Fibroblast of skin of back (primary cell): ENCODE data around the gene LMBRD1.
"Not testable (repeated sequence)": the region's sequence is repeated elsewhere in the genome, so short reads cannot be mapped to it uniquely, and the experiment has no call there.

Source experiments
- DNase-seq: peaks from one replicate; pipeline ENCODE4 v3.0.0-alpha.2; 2013

The LMBRD1 gene

DNA sequence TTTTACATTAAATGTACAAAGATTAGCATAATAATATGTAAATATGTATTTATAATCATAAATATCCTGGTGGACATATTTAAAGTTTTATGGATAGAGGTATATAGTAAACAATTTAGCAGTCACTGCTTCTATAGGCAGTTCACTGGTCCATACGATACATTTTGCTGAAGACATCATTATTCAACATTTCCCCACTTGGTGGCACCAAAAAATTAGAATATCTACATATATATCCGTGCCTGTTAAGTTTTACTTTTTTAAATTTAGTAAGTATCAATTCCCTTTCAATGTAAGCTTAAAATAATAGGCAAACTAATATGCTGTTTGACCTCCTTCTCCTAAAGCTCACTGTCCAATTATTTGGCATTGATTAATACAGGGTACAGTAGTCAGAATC, 64.2 kb downstream of the LMBRD1 start:
- peak; percentile 20 for DNase-seq

DNA sequence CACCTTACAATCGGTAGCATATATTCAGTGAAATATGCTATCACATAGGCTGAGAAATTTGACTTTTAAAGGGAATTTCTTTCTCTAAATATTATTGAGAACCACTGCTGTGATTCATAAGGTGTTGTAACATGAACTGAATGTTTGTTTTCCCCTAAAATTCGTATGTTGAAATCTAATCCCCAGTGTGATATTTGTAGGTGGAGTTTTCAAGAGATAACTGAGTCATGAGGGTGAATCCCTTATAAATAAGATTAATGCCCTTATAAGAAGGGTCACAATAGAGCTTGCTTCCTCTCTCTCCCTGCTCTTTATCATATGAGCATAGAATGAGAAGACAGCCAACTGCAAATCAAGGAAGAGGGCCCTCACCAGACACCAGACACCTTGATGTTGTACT, 64.8 kb downstream of the LMBRD1 start:
- no peak for DNase-seq

DNA sequence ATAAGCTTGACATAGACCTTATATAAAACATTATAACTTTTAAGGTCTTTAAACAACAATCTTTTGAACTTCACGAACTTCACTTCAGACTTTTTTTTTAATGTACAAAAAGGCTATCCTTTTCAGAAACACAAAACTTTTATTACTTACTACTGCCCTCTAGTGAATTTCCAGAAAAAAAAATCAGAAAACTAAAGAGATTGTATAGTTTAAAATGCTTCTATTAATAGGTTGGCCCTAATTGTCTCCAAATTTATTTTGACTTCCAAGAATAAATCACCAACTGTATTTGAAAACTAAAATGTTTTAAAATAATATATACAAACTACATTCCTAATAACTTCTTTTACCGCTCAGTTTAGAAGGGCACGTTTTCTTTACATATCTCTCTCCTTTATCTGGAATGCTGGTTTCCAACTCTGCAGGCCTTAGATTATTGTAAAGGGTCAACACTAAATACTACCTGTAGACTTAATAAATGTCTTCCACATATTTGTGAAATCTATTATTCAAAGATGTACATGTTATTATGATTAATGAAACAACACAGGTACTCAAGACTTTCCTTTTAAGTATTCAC, 66.8 kb downstream of the LMBRD1 start:
- peak; percentile 16 for DNase-seq

DNA sequence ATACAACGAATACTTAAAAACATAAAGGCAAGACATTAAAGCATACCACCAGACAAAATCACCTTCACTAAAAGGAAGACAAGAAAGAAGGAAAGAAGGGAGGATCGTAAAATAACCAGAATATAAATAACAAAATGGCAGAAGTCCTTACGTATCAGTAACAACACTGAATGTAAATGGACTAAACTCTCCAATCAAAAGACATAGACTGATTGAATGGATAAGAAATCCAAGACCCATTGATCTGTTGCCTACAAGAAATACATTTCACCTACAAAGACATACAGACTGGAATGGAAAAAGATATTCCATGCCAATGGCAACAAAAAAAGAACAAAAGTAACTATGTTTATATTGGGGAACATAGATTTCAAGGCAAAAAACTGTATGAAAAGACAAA, 74.1 kb downstream of the LMBRD1 start:
- no peak for DNase-seq

DNA sequence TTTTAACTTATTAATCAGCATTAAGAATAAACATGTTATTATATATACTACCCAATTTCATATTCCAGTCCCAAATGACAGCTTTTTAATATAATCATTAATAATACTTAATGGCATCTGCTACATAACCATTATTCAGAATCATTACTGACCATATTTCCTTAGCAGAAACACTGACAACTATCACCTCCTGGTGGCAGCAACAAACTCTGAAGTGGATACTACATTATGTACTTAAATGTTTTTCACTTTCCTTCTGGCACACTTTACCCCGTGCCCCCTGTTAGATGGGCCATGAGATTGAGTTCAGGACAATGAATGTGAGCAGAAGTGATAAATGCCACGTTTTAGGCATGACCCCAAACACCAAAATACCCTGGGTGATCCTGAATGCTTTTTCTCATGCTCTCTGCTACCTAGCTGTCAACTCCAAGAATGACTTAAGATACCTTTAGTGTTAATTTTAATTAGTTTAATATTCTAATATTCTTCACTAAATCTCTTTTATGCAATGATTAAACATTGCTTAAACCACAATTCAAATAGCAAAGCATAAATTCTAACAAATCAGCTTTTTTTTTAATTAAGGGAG, 77.1 kb downstream of the LMBRD1 start:
- DNase-seq, result peak; percentile 48

DNA sequence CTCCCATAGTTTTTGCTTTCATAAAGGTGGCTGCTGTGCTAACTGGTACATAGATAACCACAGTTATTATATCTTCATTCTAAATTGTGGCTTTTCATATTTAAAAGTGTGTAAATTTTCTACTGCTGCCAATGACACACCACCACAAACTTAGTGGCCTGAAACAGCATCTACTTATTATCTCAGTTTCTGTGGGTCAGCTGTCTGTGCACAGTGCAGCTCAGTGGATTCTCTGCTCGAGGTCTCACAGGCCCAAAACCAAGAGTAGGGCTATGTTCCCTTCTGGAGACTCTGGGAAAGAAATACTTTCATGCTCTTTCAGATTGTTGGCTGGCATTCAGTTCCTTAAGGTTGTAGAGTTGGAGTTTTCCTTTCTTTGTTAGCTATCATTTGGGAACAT, 90.1 kb downstream of the LMBRD1 start:
- no peak for DNase-seq

DNA sequence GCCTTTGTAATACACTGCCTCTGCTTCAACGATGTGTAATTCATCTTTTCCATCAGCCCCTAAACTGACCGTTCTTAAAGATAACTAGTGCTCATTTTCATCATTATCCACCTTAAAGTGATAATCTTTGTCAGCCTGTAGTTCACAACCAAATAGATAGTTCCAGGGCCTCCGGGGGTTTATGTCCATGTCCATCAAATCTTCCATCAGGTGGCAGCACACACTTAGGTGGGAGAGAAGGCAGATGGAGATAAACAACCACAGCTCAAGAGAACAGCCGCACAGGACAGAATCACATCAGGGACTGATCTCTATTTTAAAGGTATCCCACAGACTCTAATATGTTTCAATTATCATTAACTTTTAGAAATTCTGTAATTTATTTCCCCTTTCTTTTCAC, 90.9 kb downstream of the LMBRD1 start:
- DNase-seq, result no peak

DNA sequence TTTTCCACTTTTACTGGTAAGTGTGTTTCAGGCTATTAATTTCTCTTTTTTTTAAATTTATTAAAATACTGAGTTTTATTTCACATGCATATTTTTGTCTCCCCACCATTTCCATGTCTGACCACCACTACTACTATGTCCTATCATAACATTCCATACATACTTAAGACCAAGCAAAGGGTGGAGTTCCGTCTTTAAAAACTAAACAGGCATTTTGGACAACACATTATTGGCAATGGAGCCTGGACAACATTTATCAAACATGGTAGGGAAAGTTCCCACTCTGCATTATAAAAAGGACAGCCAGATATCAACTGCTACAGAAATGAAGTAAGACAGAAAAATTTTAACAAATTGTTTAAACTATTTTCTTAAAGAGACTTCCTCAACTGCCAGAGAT, 91.9 kb downstream of the LMBRD1 start:
- DNase-seq, result peak; percentile 83

DNA sequence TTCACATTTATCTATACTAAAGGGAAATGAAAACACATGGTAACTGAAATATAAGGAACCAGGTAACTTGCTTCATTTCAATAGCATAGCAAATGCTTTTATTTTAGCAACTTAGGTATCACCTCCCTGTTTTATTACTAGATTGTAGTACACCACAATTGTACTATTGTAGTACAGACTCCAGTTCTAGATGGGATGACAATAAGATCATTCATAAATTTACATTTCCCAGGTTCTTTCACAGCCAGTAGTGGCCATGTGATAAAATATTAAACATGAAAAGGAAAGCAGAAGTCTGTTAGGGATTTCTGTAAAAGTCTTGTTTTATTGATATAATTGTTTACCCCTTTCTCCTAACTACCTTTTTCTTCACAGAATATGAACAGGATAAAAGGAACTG, 97.2 kb downstream of the LMBRD1 start:
- DNase-seq, result no peak

DNA sequence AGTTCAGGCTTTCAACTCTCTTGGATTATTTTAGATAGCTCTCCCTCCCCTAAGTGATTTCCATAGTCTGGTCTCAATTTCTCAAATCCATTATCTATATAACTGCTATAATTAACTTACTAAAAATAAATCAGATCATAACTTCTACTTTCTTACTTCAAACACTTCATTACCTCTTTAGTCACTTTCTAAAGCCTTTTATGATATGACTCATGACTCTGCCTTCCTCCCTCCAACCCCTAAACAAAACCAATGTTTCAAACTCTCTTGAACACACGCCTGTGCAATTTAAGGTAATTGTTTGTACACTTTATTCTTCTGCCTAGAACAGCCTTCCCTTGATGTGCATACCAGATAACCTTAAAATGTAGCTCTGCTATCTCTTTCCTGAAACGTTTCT, 100.5 kb downstream of the LMBRD1 start:
- no peak for DNase-seq

DNA sequence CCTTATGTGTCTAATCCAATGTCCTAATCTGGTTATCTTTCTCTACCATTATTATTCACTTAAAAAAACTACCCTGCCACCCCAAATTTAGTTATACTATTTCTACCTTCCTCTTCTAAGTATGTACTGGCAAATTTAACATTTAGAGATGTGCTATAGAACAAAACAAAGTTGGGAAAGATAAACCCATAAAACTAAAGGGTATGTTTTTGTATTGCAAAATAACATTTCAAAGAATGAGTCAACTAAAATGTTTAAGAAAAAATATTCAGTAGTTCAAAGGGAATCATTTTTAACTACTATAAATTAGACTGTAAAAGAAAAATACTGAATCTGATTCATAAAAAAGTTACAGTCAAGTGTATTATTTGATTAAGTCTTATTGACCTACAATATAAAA, 103.0 kb downstream of the LMBRD1 start:
- peak; percentile 45 for DNase-seq

DNA sequence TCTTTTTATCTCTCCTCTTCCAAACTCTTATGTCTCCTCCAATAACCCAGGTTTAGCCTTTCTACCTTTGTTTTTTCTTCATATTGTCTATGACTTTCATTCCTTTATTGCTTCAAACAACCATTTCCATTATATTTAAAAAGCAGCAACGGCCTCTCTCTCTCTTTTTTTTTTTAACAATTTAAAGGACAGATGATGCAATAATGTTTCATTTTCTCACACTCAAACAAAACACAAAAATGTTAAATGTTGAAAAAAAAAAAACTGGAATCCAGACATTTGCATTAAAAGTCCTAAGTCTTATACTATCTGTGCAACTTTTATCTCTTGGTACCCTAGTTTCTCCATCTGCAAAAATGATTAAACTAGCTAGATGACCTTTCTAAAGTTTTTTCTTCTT, 105.8 kb downstream of the LMBRD1 start:
- no peak for DNase-seq

DNA sequence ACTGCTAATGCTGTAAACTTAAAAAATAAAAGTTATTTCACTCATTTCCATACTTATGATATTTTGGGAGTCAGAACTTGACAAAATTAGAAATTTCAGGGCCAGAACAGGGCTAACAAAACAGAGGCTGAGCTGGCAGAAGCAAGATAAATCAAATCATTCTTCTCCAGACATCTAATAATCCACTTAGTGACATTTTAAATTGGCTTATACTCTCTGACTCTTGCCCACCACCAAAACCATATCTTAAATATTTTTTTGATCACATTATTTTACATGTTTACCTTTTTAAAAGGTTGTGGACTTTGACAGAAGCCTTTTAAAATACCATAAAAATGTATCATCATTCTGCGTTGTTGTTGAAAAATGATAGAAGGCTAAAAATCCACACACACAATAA, 116.5 kb downstream of the LMBRD1 start:
- DNase-seq, result no peak

DNA sequence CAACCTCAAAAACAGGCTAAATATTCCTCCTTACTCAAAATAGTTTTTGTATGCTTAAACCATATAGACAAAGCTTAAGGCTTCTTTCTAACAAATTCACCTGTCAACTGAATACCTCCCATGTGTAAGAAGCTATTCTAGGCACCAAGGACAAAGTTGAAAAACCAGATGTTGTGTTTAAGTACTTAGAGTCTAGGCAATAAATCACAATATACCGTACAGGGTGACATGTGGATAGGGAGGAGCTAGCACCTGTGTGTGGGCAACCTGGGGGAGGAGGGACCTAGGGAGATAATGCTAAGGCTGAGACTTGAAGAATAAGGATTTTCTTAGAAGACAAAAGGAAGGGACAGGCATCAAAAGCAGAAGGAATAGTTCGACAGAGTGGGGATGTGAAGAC, 123.5 kb downstream of the LMBRD1 start:
- DNase-seq, result no peak

DNA sequence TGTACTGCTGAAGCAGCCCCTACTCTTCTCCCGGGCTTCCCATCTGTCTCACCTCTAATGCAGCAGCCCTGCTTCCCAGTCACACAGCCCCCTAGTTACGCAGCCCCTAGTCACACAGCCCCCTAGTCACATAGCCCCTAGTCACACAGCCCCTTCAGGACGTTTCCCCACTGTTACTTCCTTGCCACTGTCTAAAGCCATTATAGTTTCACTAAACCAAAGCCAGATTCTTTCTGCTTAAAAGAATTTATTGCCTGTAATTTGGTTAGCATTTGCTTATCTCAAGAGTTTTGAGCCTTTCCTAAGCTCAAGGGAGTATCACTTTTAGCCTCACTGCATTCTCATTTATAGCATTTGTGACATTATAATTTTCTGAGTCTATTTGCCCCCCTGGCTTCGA, 127.9 kb downstream of the LMBRD1 start:
- DNase-seq, result no peak

DNA sequence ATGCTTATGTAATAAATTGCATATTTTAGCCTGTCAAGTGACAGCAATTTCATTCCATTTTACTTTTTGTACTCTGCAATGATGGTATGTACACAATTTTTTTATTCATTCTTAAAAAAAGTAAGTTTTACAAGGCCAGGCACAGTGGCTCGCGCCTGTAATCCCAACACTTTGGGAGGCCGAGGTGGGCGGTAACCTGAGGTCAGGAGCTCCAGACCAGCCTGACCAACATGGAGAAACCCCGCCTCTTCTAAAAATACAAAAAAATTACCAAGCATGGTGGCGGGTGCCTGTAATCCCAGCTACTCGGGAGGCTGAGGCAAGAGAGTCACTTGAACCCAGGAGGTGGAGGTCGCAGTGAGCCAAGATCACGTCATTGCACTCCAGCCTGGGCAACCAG, 130.0 kb downstream of the LMBRD1 start:
- DNase-seq, result not testable (repeated sequence)

DNA sequence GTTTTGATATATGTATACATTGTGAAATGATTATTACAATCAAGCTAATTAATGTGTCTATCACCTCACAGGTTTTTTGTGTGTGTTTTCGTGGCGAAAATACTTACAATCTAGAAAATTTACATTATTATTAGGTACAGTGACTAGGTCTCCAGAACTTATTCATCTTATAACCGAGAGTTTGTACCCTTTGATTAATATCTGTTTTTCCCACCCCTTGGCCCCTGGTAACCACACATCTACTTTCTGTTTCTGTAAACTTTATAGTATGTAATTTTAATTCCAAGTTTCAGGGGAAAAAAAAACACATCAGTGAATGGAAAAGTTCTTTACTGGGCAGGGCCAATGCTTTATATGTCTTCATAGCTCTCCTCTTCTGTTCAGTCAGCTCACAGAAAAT, 131.4 kb downstream of the LMBRD1 start:
- no peak for DNase-seq

DNA sequence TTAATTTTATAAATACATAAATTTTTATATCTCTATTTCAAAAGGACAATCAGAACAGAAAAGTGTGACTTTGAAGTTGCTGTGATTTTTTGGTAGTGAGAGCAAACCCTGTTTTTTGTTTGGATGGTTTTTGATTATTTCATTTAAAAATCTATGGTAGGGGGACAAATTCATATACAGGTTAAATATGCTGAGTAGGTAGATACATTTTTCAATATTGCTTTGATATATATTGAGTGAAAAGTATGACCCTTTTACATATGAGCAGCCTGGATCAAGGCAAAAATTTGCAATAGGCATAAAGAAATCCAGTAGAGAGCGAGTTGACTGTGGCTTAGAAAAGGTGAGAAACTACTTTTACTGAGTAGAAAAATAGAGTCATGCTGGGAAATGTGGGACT, 132.3 kb downstream of the LMBRD1 start:
- no peak for DNase-seq

DNA sequence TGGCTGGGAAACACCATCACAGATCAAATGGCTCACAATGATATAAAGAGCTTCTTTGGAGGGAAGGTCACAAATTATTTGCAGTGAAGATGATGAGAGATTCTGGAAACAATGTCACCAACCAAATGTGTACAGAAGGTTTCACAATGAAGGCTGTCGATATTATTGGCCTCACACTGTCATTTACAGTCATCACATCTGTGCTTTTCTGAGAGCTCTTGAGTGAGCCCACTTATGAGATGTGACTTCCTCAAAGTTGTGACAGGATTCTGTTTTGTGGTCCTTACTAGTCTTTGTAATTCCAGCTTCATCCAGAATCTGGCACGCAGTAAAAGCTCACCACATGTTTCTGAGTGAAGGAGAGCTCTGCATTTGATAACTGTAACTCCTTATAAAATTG, 133.6 kb downstream of the LMBRD1 start:
- DNase-seq, result no peak

DNA sequence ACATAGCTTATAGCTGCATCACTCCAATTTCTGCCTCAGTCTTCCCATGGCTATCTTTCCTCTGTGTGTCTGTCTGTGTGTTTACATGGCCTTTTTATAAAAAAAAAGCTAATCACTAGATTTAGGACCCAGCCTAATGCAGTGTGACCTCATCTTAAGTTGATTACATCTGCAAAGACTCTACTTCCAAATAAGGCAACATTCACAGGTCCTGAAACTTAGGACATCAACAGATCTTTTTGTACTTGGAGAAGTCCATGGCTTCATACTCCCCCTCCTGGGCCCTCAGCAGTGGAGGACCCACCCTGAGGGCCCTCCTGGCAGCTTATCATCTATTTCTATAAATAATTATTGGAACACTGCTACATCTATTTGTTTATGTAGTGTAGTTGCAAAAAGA, 146.1 kb downstream of the LMBRD1 start:
- peak; percentile 15 for DNase-seq

DNA sequence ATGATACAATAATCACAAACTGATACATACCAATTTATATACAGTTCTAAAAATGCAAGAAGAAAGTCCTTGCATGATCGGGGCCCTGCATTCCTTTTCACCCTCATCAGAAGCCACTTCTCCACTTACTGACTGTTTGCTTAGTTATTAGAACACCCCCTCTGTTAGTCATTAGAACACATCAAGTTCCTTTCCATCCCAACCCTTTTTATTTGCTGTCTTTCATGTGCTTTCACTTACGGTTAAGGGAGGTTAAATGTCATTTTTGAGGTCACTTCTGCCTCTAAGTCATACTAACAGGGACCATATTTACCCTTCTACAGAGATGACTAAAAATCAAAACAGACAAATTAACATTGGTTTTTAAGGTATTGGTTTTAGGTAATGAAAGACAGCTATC, 149.1 kb downstream of the LMBRD1 start:
- peak; percentile 46 for DNase-seq

DNA sequence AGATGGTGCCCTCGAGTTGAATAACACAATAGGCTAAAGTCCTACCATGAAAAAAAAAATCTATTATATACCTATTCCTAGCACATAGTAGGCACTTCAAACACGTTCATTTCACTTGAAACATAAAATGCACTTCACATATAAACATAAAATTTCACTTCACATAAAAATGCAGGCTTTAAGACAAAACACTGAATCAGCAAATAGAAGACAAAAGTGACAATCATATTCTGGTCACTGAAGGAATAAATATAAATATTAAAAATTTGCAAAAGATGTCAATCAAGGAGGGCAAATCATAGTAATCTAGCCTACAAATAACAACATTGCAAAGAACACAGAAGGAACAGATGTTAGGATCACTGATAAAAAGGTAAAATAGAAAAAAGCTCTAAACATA, 153.1 kb downstream of the LMBRD1 start:
- DNase-seq, result no peak

DNA sequence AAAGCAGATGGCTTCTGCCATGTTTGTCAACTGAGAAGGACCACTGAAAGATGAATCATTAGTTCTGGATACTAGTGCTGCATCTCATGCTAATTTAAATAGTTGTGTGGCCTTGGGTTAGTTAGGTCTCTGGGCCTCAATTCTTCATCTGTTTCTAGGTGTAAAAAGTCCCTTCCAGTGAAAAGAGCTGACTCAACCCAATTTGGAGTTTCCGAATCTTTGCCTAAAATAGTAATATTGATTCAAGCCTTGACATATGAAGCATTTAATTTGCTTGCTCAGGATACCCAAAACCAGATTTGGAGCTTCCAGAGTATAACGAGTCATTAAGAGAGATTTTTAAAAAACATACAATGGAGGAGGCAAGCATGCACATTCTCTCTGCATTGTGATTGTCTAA, 163.9 kb downstream of the LMBRD1 start:
- no peak for DNase-seq

DNA sequence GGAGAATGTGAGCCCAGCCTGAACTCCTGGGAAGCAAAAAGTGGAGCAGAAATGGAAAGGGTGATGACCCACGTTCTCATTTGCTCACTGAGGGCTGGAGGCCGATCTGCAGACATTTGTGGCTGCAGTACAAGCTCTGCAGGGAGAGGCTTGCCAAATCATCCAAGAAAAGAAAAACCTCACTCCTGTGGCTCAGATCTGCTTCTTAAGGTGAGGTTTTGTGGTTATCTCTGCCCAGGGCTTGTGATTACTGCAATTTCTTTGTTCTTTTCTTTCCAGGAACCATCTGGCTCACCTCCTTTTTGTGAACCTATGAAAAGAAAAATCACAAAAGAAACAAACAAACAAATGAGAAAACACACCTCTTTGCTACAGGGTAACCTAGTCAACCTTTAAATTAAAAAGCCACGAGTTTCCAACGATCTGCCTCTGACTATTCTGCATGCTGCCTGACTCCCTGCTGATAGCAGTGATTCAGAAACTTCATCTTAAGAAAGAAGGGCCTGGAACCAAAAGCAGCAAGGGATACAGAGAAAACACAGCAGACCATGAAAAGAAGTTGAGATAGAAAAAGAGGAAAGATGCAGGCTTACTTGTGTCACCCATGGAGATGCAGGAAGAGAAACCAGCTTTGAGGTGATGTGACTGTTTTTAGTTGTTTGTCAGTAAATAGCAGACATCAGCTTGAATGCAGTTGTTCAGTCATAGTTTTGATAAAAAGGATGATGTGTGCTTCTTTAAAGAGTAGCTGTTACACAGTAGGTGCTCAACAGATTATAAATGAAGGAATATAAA, 165.1 kb downstream of the LMBRD1 start:
- DNase-seq, result no peak
